ENCODE data around the gene RBMS3.

DNA sequence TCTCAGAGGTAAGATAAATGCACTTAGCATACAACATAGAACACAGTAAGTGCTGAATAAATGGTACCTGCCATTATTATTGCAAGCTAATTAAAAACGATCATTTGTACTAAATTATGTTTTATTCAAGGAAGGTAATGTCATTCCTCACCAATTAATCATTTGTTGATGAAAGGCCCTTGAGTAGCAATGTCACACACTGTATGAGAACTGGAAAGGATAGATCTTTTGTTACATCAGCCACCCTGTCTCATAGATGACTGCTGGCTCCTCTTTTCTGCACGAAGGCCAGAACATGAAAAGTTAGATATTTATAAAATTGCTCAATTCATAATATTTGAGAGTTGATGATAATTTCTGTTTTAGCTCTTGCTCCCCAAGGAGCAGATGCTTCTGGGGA, 415.4 kb downstream of the RBMS3 start:
- TF ChIP-seq, protein P1, sequence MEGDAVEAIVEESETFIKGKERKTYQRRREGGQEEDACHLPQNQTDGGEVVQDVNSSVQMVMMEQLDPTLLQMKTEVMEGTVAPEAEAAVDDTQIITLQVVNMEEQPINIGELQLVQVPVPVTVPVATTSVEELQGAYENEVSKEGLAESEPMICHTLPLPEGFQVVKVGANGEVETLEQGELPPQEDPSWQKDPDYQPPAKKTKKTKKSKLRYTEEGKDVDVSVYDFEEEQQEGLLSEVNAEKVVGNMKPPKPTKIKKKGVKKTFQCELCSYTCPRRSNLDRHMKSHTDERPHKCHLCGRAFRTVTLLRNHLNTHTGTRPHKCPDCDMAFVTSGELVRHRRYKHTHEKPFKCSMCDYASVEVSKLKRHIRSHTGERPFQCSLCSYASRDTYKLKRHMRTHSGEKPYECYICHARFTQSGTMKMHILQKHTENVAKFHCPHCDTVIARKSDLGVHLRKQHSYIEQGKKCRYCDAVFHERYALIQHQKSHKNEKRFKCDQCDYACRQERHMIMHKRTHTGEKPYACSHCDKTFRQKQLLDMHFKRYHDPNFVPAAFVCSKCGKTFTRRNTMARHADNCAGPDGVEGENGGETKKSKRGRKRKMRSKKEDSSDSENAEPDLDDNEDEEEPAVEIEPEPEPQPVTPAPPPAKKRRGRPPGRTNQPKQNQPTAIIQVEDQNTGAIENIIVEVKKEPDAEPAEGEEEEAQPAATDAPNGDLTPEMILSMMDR (IDR thresholded peaks at IDR 0.05), result no peak
- TF ChIP-seq POLR2A (IDR thresholded peaks at IDR 0.05), result no peak

Measured in thyroid gland (tissue), 4 donors.